Muscle of back (tissue), 11 donors: ENCODE results near the gene KCNRG. TPM values are rescaled to one million over a fixed set of nuclear protein-coding genes. Genes with fewer than 3 reads are reported as not detected.
A peak's percentile ranks its signal among the peaks of the same experiment; 100 is the strongest.
"Not testable (repeated sequence)": the region's sequence is repeated elsewhere in the genome, so short reads cannot be mapped to it uniquely, and the experiment has no call there.

Experiments
- DNase-seq, 3 donors: peaks; one replicate each; pipeline versions ENCODE4 v3.0.0 to v3.0.0-alpha.2; 2013
- polyA plus RNA-seq, 10 donors: library from polyadenylated mRNA; unstranded; fragments of 120-200 nt; gene quantifications; one replicate each; pipeline ENCODE4 v1.2.1, GENCODE V29; 2013; ENCODE audit not compliant: insufficient read length in 10 of 10

KCNRG gene
- polyA plus RNA-seq, 10 donors = 0.47 to 2.0 (median 0.93) TPM

- no peak for DNase-seq
Measured at GRCh38 chr13:50011461-50011860, 3.8 kb upstream of the KCNRG start.

GRCh38 chr13:50012396-50013169 lies 2.7 kb upstream of the KCNRG start:
- DNase-seq = no peak

GRCh38 chr13:50014386-50014785 lies 858 bp upstream of the KCNRG start:
- DNase-seq = no peak

GRCh38 chr13:50015750-50016149 lies 506 bp downstream of the KCNRG start:
- no peak for DNase-seq

GRCh38 chr13:50016444-50016843 lies 1.2 kb downstream of the KCNRG start:
- DNase-seq = no peak

- no peak for DNase-seq
Measured at GRCh38 chr13:50017819-50018218, 2.6 kb downstream of the KCNRG start.

GRCh38 chr13:50025436-50025835 lies 10.2 kb downstream of the KCNRG start:
- no peak for DNase-seq

GRCh38 chr13:50026788-50027473 lies 11.7 kb downstream of the KCNRG start:
- no peak for DNase-seq

- DNase-seq = no peak
Measured at GRCh38 chr13:50030315-50030714, 15.1 kb downstream of the KCNRG start.

- DNase-seq = peak in 1 of 3 donors; percentile 30
Measured at GRCh38 chr13:50033725-50034124, 18.5 kb downstream of the KCNRG start.

GRCh38 chr13:50037788-50038187 lies 22.5 kb downstream of the KCNRG start:
- no peak for DNase-seq

- no peak for DNase-seq
Measured at GRCh38 chr13:50038266-50038665, 23.0 kb downstream of the KCNRG start.

GRCh38 chr13:50052478-50052877 lies 37.2 kb downstream of the KCNRG start:
- DNase-seq = no peak

- no peak for DNase-seq
Measured at GRCh38 chr13:50053844-50054243, 38.6 kb downstream of the KCNRG start.

- no peak for DNase-seq
Measured at GRCh38 chr13:50055454-50055853, 40.2 kb downstream of the KCNRG start.

- no peak for DNase-seq
Measured at GRCh38 chr13:50060718-50061117, 45.5 kb downstream of the KCNRG start.

- not testable (repeated sequence) for DNase-seq
Measured at GRCh38 chr13:50062336-50062735, 47.1 kb downstream of the KCNRG start.

GRCh38 chr13:50065712-50066111 lies 50.5 kb downstream of the KCNRG start:
- no peak for DNase-seq

- DNase-seq = no peak
Measured at GRCh38 chr13:50068508-50068907, 53.3 kb downstream of the KCNRG start.

- no peak for DNase-seq
Measured at GRCh38 chr13:50069261-50069660, 54.0 kb downstream of the KCNRG start.

- no peak for DNase-seq
Measured at GRCh38 chr13:50070186-50070585, 54.9 kb downstream of the KCNRG start.
